ENCODE measurements around the gene PICALM. TPM values are rescaled to one million over a fixed set of nuclear protein-coding genes. Genes with fewer than 3 reads are reported as not detected.
"Not testable (repeated sequence)": the region's sequence is repeated elsewhere in the genome, so short reads cannot be mapped to it uniquely, and the experiment has no call there.

PICALM gene
- total and polyA plus RNA-seq, 4 donors: 56.8 to 454 (median 152) TPM

GRCh38 chr11:85934596-85935169 is 134.2 kb downstream of the PICALM start:
- TF ChIP-seq CTCF (IDR thresholded peaks at IDR 0.05; ENCODE audit: control extremely low read depth, extremely low read depth): no peak
- H3K27ac ChIP-seq (ENCODE audit: low read depth in 1 of 2, low read length in 1 of 2): no peak overlapping the region
- DNase-seq: no peak

GRCh38 chr11:85930879-85931366 is 138.0 kb downstream of the PICALM start:
- ATAC-seq (ENCODE audit: insufficient read depth, low FRiP score) (no peak), DNase-seq (no peak)
- peaks cover 0 to 2% (median 0%) of the 10 kb centered on the region in 5 donors for H3K4me1 ChIP-seq (ENCODE audit: control insufficient read depth in 5 of 5, insufficient read depth in 5 of 5, low read length in 5 of 5)
- H3K9ac ChIP-seq (ENCODE audit: insufficient read depth in 1 of 2, low read length in 2 of 2): no peak overlapping the region
- peaks cover 0 to 3% (median 0%) of the 10 kb centered on the region in 4 donors for H3K9me3 ChIP-seq (ENCODE audit: control insufficient read depth in 4 of 4, insufficient read depth in 3 of 4, low read length in 3 of 4)
- no peak overlapping the region for H3K27ac ChIP-seq (ENCODE audit: low read depth in 1 of 2, low read length in 1 of 2)
- H3K4me3 ChIP-seq: no peak overlapping the region
- H3K36me3 ChIP-seq (ENCODE audit: control insufficient read depth in 4 of 4, insufficient read depth in 4 of 4, low read length in 4 of 4): no peaks in the 10 kb centered on the region
- TF ChIP-seq CTCF (IDR thresholded peaks at IDR 0.05; ENCODE audit: control extremely low read depth, extremely low read depth): no peak
- WGBS, 2 donors: 64 to 86% methylated on average over 11 of the region's 11 CpGs
- no peaks in the 10 kb centered on the region for H3K27me3 ChIP-seq (ENCODE audit: control insufficient read depth in 3 of 3, insufficient read depth in 3 of 3, low read length in 2 of 3)

More at GRCh38 chr11:85934596-85935169, 134.2 kb downstream of the PICALM start:
- WGBS, 2 donors: 63 to 68% methylated on average over 47 of the region's 47 CpGs
- Histone ChIP-seq H3K4me1 (ENCODE audit: control insufficient read depth in 5 of 5, insufficient read depth in 5 of 5, low read length in 5 of 5) (peaks cover 0 to 2% (median 0%) of the 10 kb centered on the region in 5 donors), H3K9ac (ENCODE audit: insufficient read depth in 1 of 2, low read length in 2 of 2) (no peak overlapping the region), H3K9me3 (ENCODE audit: control insufficient read depth in 4 of 4, insufficient read depth in 3 of 4, low read length in 3 of 4) (peaks cover 0 to 3% (median 0%) of the 10 kb centered on the region in 4 donors), H3K27me3 (ENCODE audit: control insufficient read depth in 3 of 3, insufficient read depth in 3 of 3, low read length in 2 of 3) (no peaks in the 10 kb centered on the region), H3K36me3 (ENCODE audit: control insufficient read depth in 4 of 4, insufficient read depth in 4 of 4, low read length in 4 of 4) (no peaks in the 10 kb centered on the region), H3K4me3 (no peak overlapping the region)
- ATAC-seq (ENCODE audit: insufficient read depth, low FRiP score): no peak

GRCh38 chr11:85926653-85927214 is 142.2 kb downstream of the PICALM start:
- not testable (repeated sequence) for H3K4me1 ChIP-seq (ENCODE audit: control insufficient read depth in 5 of 5, insufficient read depth in 5 of 5, low read length in 5 of 5); DNase-seq; ATAC-seq (ENCODE audit: insufficient read depth, low FRiP score); H3K36me3 ChIP-seq (ENCODE audit: control insufficient read depth in 4 of 4, insufficient read depth in 4 of 4, low read length in 4 of 4); H3K27me3 ChIP-seq (ENCODE audit: control insufficient read depth in 3 of 3, insufficient read depth in 3 of 3, low read length in 2 of 3); H3K27ac ChIP-seq (ENCODE audit: low read depth in 1 of 2, low read length in 1 of 2); H3K9me3 ChIP-seq (ENCODE audit: control insufficient read depth in 4 of 4, insufficient read depth in 3 of 4, low read length in 3 of 4); H3K9ac ChIP-seq (ENCODE audit: insufficient read depth in 1 of 2, low read length in 2 of 2); H3K4me3 ChIP-seq
- WGBS, 2 donors: 80 to 87% methylated on average over 2 of the region's 2 CpGs

- no peak for ATAC-seq (ENCODE audit: insufficient read depth, low FRiP score)
- Histone ChIP-seq H3K27ac (ENCODE audit: low read depth in 1 of 2, low read length in 1 of 2) (no peak overlapping the region), H3K4me1 (ENCODE audit: control insufficient read depth in 5 of 5, insufficient read depth in 5 of 5, low read length in 5 of 5) (no peaks in the 10 kb centered on the region)
Observed at GRCh38 chr11:85923455-85923854, 145.4 kb downstream of the PICALM start.

More at GRCh38 chr11:85923455-85923854, 145.4 kb downstream of the PICALM start:
- no peak for DNase-seq
- no peak overlapping the region for H3K4me3 ChIP-seq
- 88 to 94% methylated on average over 1 of the region's 1 CpG for WGBS, 2 donors
- H3K36me3 ChIP-seq (ENCODE audit: control insufficient read depth in 4 of 4, insufficient read depth in 4 of 4, low read length in 4 of 4): no peaks in the 10 kb centered on the region
- no peak for TF ChIP-seq CTCF (IDR thresholded peaks at IDR 0.05; ENCODE audit: control extremely low read depth, extremely low read depth)
- no peaks in the 10 kb centered on the region for H3K9me3 ChIP-seq (ENCODE audit: control insufficient read depth in 4 of 4, insufficient read depth in 3 of 4, low read length in 3 of 4)
- H3K9ac ChIP-seq (ENCODE audit: insufficient read depth in 1 of 2, low read length in 2 of 2): no peak overlapping the region
- H3K27me3 ChIP-seq (ENCODE audit: control insufficient read depth in 3 of 3, insufficient read depth in 3 of 3, low read length in 2 of 3): no peaks in the 10 kb centered on the region

Measured in lung (tissue), 12 donors.